Fibroblast of lung (primary cell): Measurements from ENCODE around the gene RSPH4A.

ENCODE experiments used
- CTCF ChIP-seq, 2 donors: IDR thresholded peaks in 1 of 2; conservative IDR thresholded peaks in 1 of 2; 1 replicate in 1 of 2; 2 replicates in 1 of 2; pipeline ENCODE4 v1.5.1; 2011 to 2012; ENCODE audit warnings: low read length in 2 of 2, control low read depth in 1 of 2, inconsistent platforms in 1 of 2, low read depth in 1 of 2, mild to moderate bottlenecking in 1 of 2
- EZH2 ChIP-seq: IDR thresholded peaks from 2 replicates; pipeline ENCODE4 v1.5.1; 2012; ENCODE audit warnings: low read length, control low read depth, mild to moderate bottlenecking; ENCODE audit errors: missing control alignments

GRCh38 chr6:116651916-116652315 is 35.6 kb downstream of the RSPH4A start:
- TF ChIP-seq CTCF (conservative IDR thresholded peaks at IDR 0.05 in 1 of 2, IDR thresholded peaks at IDR 0.05 in 1 of 2; ENCODE audit: low read depth in 1 of 2, low read length in 2 of 2) = no peak
- TF ChIP-seq EZH2 = no peak
